Esophagus squamous epithelium (tissue), 4 donors: ENCODE results near the gene CPM.

Experiments
- CTCF ChIP-seq, 6 experiments: fragments of 450-650 bp in 4 of 6; fragments of 200-600 bp in 2 of 6; sonication (generic) in 2 of 6; IDR thresholded peaks; one replicate each; pipeline ENCODE4 v1.5.1; 2016 to 2019; ENCODE audit warnings: antibody characterized with exemption in 6 of 6, mild to moderate bottlenecking in 4 of 6, moderate library complexity in 4 of 6
- POLR2A ChIP-seq, 4 donors: fragments of 450-650 bp; IDR thresholded peaks; one replicate each; pipeline ENCODE4 v1.6.1; 2017; ENCODE audit warnings: antibody characterized with exemption in 4 of 4, mild to moderate bottlenecking in 4 of 4, moderate library complexity in 3 of 4

GRCh38 chr12:68910128-68910527 is 22.8 kb downstream of the CPM start:
- no peak for TF ChIP-seq POLR2A (IDR thresholded peaks at IDR 0.05)
- TF ChIP-seq CTCF (IDR thresholded peaks at IDR 0.05): no peak
